Liver (tissue), 9 donors: ENCODE measurements around the gene AKAP12. TPM values are rescaled to one million over a fixed set of nuclear protein-coding genes. Genes with fewer than 3 reads are reported as not detected.

Experiments
- DNase-seq: peaks from one replicate; pipeline ENCODE4 v3.0.0-alpha.2; 2017; ENCODE audit warnings: low spot score
- H3K27ac ChIP-seq, 2 donors: one replicate each; pipeline ENCODE4 v1.7.0; 2013; ENCODE audit warnings: inconsistent platforms in 2 of 2, low read length in 2 of 2, control low read depth in 1 of 2, low read depth in 1 of 2, mild to moderate bottlenecking in 1 of 2
- H3K27me3 ChIP-seq, 4 donors: one replicate each; pipeline versions ENCODE4 v1.6.1 to v1.7.0; 2013; ENCODE audit warnings: low read length in 3 of 4, inconsistent platforms in 1 of 4, mild to moderate bottlenecking in 1 of 4, moderate library complexity in 1 of 4; ENCODE audit not compliant: control insufficient read depth in 4 of 4, insufficient read depth in 4 of 4
- H3K36me3 ChIP-seq, 4 donors: one replicate each; pipeline versions ENCODE4 v1.6.1 to v1.7.0; 2013; ENCODE audit warnings: low read length in 3 of 4, mild to moderate bottlenecking in 3 of 4, low read depth in 1 of 4, moderate library complexity in 1 of 4; ENCODE audit not compliant: control insufficient read depth in 4 of 4, insufficient read depth in 3 of 4
- H3K4me1 ChIP-seq, 4 donors: one replicate each; pipeline versions ENCODE4 v1.6.1 to v1.7.0; 2013; ENCODE audit warnings: low read length in 3 of 4, mild to moderate bottlenecking in 3 of 4, moderate library complexity in 1 of 4; ENCODE audit not compliant: control insufficient read depth in 4 of 4, insufficient read depth in 4 of 4
- H3K4me3 ChIP-seq, 3 donors: one replicate each; pipeline versions ENCODE4 v1.6.1 to v1.7.0; 2013; ENCODE audit warnings: low read length in 3 of 3, control low read depth in 1 of 3, low read depth in 1 of 3, mild to moderate bottlenecking in 1 of 3
- H3K9ac ChIP-seq, 2 donors: one replicate each; pipeline ENCODE4 v1.7.0; 2013; ENCODE audit warnings: low read length in 2 of 2, mild to moderate bottlenecking in 2 of 2, moderate library complexity in 2 of 2, control low read depth in 1 of 2, low read depth in 1 of 2
- H3K9me3 ChIP-seq, 4 donors: one replicate each; pipeline versions ENCODE4 v1.6.1 to v1.7.0; 2013; ENCODE audit warnings: low read length in 3 of 4; ENCODE audit not compliant: control insufficient read depth in 4 of 4
- ATF3 ChIP-seq: IDR thresholded peaks from 2 replicates; pipeline ENCODE4 v1.6.1; 2016; ENCODE audit warnings: antibody characterized with exemption
- EGR1 ChIP-seq, 2 donors: IDR thresholded peaks; 2 replicates each; pipeline ENCODE4 v1.6.1; 2016 to 2018; ENCODE audit warnings: antibody characterized with exemption in 2 of 2, low read depth in 2 of 2
- FOXA2 ChIP-seq: IDR thresholded peaks from 2 replicates; pipeline ENCODE4 v1.6.1; 2016; ENCODE audit warnings: antibody characterized with exemption
- GABPA ChIP-seq, 2 donors: IDR thresholded peaks in 1 of 2; conservative IDR thresholded peaks in 1 of 2; 2 replicates each; pipeline ENCODE4 v1.6.1; 2016; ENCODE audit warnings: antibody characterized with exemption in 2 of 2, mild to moderate bottlenecking in 1 of 2, moderate library complexity in 1 of 2
- HNF4A ChIP-seq, 2 donors: conservative IDR thresholded peaks; 2 replicates each; pipeline ENCODE4 v1.6.1; 2016; ENCODE audit warnings: antibody characterized with exemption in 2 of 2, mild to moderate bottlenecking in 2 of 2
- JUND ChIP-seq, 2 donors: IDR thresholded peaks; 2 replicates each; pipeline ENCODE4 v1.6.1; 2016; ENCODE audit warnings: antibody characterized with exemption in 2 of 2
- NR2F2 ChIP-seq: IDR thresholded peaks from 2 replicates; pipeline ENCODE4 v1.6.1; 2016; ENCODE audit warnings: antibody characterized with exemption
- RAD21 ChIP-seq, 2 donors: IDR thresholded peaks; 2 replicates each; pipeline ENCODE4 v1.6.1; 2016; ENCODE audit warnings: antibody characterized with exemption in 2 of 2, mild to moderate bottlenecking in 2 of 2
- TAF1 ChIP-seq: conservative IDR thresholded peaks from 2 replicates; pipeline ENCODE4 v1.6.1; 2016; ENCODE audit warnings: antibody characterized with exemption, mild to moderate bottlenecking
- WGBS: extraction: QIAGEN DNeasy Blood & Tissue Kit; methylation state at CpG from one replicate; pipeline ENCODE4 v1.1.7; 2013; 5-methylcytosine and 5-hydroxymethylcytosine counted together
- polyA plus RNA-seq, 2 donors: library from polyadenylated mRNA; stranded (reverse) in 1 of 2; unstranded in 1 of 2; fragments of 200-250 nt in 1 of 2; fragments of >200 nt in 1 of 2; fragmentation: Nextera tagmentation in 1 of 2; extraction: Ambion mirVana in 1 of 2; gene quantifications; one replicate each; pipeline versions ENCODE4 v1.2.1 to v1.2.3, GENCODE V29; 2013 to 2015
- total RNA-seq, 2 donors: library from RNA; depleted of rRNA; stranded (reverse); fragments of >200 nt; gene quantifications; one replicate each; pipeline ENCODE4 v1.2.3, GENCODE V29; 2014
- TF ChIP-seq, protein P1 (sequence below): IDR thresholded peaks from 2 replicates; pipeline ENCODE4 v1.6.1; 2016; ENCODE audit warnings: antibody characterized with exemption, mild to moderate bottlenecking
- TF ChIP-seq, protein P2 (sequence below): IDR thresholded peaks from 2 replicates; pipeline ENCODE4 v1.6.1; 2016; ENCODE audit warnings: antibody characterized with exemption
- TF ChIP-seq, protein P3 (sequence below): fragments of 150-350 bp; IDR thresholded peaks from 2 replicates; pipeline ENCODE4 v1.5.1; 2017; ENCODE audit warnings: improper control_type of control experiment, low read depth, low read length; ENCODE audit not compliant: missing input control
- donor health status: healthy.
- donor health status: healthy.
- donor health status: healthy.
- donor health status: healthy.
- donor health status: healthy.

The AKAP12 gene
- total and polyA plus RNA-seq, 4 donors: 6.7 to 14.8 (median 8.6) TPM

GRCh38 chr6:151357758-151358436 lies 118.1 kb downstream of the AKAP12 start:
- peaks cover 0 to 6% (median 2%) of the 10 kb centered on the region in 4 donors for H3K36me3 ChIP-seq
- WGBS: 81% methylated on average over 6 of the region's 6 CpGs
- DNase-seq: no peak
- no peaks in the 10 kb centered on the region for H3K4me1 ChIP-seq
- no peak overlapping the region for H3K9ac ChIP-seq
- TF ChIP-seq FOXA2 (no peak), HNF4A (conservative IDR thresholded peaks at IDR 0.05) (no peak), ATF3 (no peak), NR2F2 (no peak), TAF1 (no peak), RAD21 (IDR thresholded peaks at IDR 0.05) (no peak), EGR1 (IDR thresholded peaks at IDR 0.05; ENCODE audit: low read depth in 2 of 2) (no peak), GABPA (IDR thresholded peaks at IDR 0.05 in 1 of 2, conservative IDR thresholded peaks at IDR 0.05 in 1 of 2) (no peak)
- TF ChIP-seq, protein P1, sequence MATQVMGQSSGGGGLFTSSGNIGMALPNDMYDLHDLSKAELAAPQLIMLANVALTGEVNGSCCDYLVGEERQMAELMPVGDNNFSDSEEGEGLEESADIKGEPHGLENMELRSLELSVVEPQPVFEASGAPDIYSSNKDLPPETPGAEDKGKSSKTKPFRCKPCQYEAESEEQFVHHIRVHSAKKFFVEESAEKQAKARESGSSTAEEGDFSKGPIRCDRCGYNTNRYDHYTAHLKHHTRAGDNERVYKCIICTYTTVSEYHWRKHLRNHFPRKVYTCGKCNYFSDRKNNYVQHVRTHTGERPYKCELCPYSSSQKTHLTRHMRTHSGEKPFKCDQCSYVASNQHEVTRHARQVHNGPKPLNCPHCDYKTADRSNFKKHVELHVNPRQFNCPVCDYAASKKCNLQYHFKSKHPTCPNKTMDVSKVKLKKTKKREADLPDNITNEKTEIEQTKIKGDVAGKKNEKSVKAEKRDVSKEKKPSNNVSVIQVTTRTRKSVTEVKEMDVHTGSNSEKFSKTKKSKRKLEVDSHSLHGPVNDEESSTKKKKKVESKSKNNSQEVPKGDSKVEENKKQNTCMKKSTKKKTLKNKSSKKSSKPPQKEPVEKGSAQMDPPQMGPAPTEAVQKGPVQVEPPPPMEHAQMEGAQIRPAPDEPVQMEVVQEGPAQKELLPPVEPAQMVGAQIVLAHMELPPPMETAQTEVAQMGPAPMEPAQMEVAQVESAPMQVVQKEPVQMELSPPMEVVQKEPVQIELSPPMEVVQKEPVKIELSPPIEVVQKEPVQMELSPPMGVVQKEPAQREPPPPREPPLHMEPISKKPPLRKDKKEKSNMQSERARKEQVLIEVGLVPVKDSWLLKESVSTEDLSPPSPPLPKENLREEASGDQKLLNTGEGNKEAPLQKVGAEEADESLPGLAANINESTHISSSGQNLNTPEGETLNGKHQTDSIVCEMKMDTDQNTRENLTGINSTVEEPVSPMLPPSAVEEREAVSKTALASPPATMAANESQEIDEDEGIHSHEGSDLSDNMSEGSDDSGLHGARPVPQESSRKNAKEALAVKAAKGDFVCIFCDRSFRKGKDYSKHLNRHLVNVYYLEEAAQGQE: no peak
- TF ChIP-seq, protein P2, sequence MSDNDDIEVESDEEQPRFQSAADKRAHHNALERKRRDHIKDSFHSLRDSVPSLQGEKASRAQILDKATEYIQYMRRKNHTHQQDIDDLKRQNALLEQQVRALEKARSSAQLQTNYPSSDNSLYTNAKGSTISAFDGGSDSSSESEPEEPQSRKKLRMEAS: no peak
- no peak overlapping the region for H3K27ac ChIP-seq
- H3K4me3 ChIP-seq: no peak overlapping the region
- H3K27me3 ChIP-seq: no peaks in the 10 kb centered on the region
- no peaks in the 10 kb centered on the region for H3K9me3 ChIP-seq

- Histone ChIP-seq H3K9ac (no peak overlapping the region), H3K27ac (no peak overlapping the region), H3K27me3 (no peaks in the 10 kb centered on the region), H3K4me3 (no peak overlapping the region), H3K36me3 (peaks cover 0 to 6% (median 2%) of the 10 kb centered on the region in 4 donors), H3K9me3 (no peaks in the 10 kb centered on the region), H3K4me1 (peaks cover 0 to 2% (median 0%) of the 10 kb centered on the region in 4 donors)
- WGBS: 97% methylated on average over 3 of the region's 3 CpGs
- no peak for DNase-seq
- TF ChIP-seq TAF1 (no peak), JUND (IDR thresholded peaks at IDR 0.05) (no peak), ATF3 (no peak)
- TF ChIP-seq, protein P1: no peak
- TF ChIP-seq, protein P3, sequence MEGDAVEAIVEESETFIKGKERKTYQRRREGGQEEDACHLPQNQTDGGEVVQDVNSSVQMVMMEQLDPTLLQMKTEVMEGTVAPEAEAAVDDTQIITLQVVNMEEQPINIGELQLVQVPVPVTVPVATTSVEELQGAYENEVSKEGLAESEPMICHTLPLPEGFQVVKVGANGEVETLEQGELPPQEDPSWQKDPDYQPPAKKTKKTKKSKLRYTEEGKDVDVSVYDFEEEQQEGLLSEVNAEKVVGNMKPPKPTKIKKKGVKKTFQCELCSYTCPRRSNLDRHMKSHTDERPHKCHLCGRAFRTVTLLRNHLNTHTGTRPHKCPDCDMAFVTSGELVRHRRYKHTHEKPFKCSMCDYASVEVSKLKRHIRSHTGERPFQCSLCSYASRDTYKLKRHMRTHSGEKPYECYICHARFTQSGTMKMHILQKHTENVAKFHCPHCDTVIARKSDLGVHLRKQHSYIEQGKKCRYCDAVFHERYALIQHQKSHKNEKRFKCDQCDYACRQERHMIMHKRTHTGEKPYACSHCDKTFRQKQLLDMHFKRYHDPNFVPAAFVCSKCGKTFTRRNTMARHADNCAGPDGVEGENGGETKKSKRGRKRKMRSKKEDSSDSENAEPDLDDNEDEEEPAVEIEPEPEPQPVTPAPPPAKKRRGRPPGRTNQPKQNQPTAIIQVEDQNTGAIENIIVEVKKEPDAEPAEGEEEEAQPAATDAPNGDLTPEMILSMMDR: no peak
Observed at GRCh38 chr6:151358475-151358874, 118.7 kb downstream of the AKAP12 start.
